Kidney (tissue), 14 donors: ENCODE data around the gene CCDC6. TPM values are rescaled to one million over a fixed set of nuclear protein-coding genes. Genes with fewer than 3 reads are reported as not detected.
"Not testable (repeated sequence)": the region's sequence is repeated elsewhere in the genome, so short reads cannot be mapped to it uniquely, and the experiment has no call there.

Experiments
- DNase-seq, 5 donors: peaks; one replicate each; pipeline ENCODE4 v3.0.0-alpha.2; 2013 to 2020
- FAIRE-seq: peaks from 2 replicates; lab custom pipeline; 2012; peaks lifted over from hg19 to GRCh38; lab: Jason Lieb, UNC
- H3K27ac ChIP-seq, 2 donors: one replicate each; pipeline ENCODE4 v1.7.0; 2013; ENCODE audit warnings: low read depth in 2 of 2, low read length in 2 of 2, inconsistent platforms in 1 of 2
- H3K27me3 ChIP-seq: one replicate; pipeline ENCODE4 v1.7.1; 2013; ENCODE audit warnings: low read length, inconsistent platforms; ENCODE audit not compliant: control insufficient read depth, insufficient read depth
- H3K36me3 ChIP-seq, 3 donors: one replicate each; pipeline versions ENCODE4 v1.7.0 to v1.7.1; 2013; ENCODE audit warnings: low read length in 3 of 3, control low read depth in 1 of 3, inconsistent platforms in 1 of 3; ENCODE audit not compliant: insufficient read depth in 3 of 3, control insufficient read depth in 2 of 3
- H3K4me1 ChIP-seq, 3 donors: one replicate each; pipeline versions ENCODE4 v1.7.0 to v1.7.1; 2013; ENCODE audit warnings: low read length in 3 of 3, inconsistent platforms in 1 of 3, low read depth in 1 of 3; ENCODE audit not compliant: control insufficient read depth in 2 of 3, insufficient read depth in 2 of 3
- H3K4me3 ChIP-seq, 3 donors: one replicate each; pipeline versions ENCODE4 v1.7.0 to v1.8.1; 2013; ENCODE audit warnings: low read length in 3 of 3, control low read depth in 1 of 3, inconsistent platforms in 1 of 3
- H3K9ac ChIP-seq, 3 donors: one replicate each; pipeline versions ENCODE4 v1.7.0 to v1.7.1; 2013; ENCODE audit warnings: low read length in 3 of 3, control low read depth in 1 of 3, inconsistent platforms in 1 of 3
- H3K9me3 ChIP-seq, 3 donors: one replicate each; pipeline versions ENCODE4 v1.7.0 to v1.7.1; 2013; ENCODE audit warnings: low read length in 3 of 3, control low read depth in 1 of 3, inconsistent platforms in 1 of 3; ENCODE audit not compliant: control insufficient read depth in 2 of 3, insufficient read depth in 1 of 3
- intact Hi-C: fragments of 100-400 bp; cut with DNase I; formaldehyde crosslinking; loops from one replicate; pipeline ENCODE4 v1.11.1; 2022
- polyA plus RNA-seq: library from polyadenylated mRNA; stranded (reverse); fragments of 350-450 nt; fragmentation: Illumina TruSeq; extraction: RNeasy Lipid Tissue Mini Kit (QIAGEN cat#74804); gene quantifications from one replicate; pipeline ENCODE4 v1.2.3, GENCODE V29; 2014; ENCODE audit warnings: low read depth, low replicate concordance; ENCODE audit not compliant: insufficient read depth
- total RNA-seq: library from RNA; stranded (reverse); fragmentation: NEBNext Ultra II Directional; extraction: Animal tissue kit (Norgen Biotek cat#: 25700); gene quantifications from one replicate; pipeline ENCODE4 v1.2.1, GENCODE V29; 2021
- TF ChIP-seq, protein P1 (sequence below): IDR thresholded peaks from 3 replicates; pipeline ENCODE4 v1.5.1; 2012; ENCODE audit warnings: mild to moderate bottlenecking, moderate library complexity, borderline replicate concordance; ENCODE audit not compliant: insufficient read depth; ENCODE audit errors: extremely low read depth
- donor health status: control.
- donor health status: control.
- donor health status: control.
- donor health status: control.
- donor health status: control.
- donor health status: DM: yes; HTN: yes; CAD: no.
- donor health status: Normal renal cell carcinoma (clear cell type).

CCDC6 gene
- total and polyA plus RNA-seq, 2 donors from 2014 or later: 15.5 to 47.0 TPM

DNA sequence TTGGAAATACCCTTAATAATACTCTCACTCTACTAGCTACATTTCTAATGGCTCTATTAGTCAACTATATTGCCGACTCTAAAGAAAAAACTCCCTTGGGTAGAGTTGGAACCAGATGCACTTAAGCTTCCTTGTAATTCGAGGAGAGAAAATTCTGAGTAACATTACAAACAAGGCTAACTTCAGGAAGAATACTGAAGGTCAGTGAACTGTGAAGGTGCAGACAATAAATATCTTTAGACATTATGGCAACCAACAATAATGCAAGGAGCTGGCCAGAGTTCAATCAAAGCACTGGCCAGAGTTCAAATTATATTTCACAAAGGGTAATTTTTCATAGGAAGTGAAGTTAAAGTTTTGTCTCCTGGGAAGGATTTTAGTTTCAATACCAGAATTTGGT lies 112.4 kb downstream of the CCDC6 start:
- no peak overlapping the region for H3K4me3 ChIP-seq
- FAIRE-seq (no peak), DNase-seq (peak in 2 of 5 donors; percentile 42 to 47)
- H3K9ac ChIP-seq: no peak overlapping the region
- H3K9me3 ChIP-seq: no peaks in the 10 kb centered on the region
- TF ChIP-seq, protein P1, sequence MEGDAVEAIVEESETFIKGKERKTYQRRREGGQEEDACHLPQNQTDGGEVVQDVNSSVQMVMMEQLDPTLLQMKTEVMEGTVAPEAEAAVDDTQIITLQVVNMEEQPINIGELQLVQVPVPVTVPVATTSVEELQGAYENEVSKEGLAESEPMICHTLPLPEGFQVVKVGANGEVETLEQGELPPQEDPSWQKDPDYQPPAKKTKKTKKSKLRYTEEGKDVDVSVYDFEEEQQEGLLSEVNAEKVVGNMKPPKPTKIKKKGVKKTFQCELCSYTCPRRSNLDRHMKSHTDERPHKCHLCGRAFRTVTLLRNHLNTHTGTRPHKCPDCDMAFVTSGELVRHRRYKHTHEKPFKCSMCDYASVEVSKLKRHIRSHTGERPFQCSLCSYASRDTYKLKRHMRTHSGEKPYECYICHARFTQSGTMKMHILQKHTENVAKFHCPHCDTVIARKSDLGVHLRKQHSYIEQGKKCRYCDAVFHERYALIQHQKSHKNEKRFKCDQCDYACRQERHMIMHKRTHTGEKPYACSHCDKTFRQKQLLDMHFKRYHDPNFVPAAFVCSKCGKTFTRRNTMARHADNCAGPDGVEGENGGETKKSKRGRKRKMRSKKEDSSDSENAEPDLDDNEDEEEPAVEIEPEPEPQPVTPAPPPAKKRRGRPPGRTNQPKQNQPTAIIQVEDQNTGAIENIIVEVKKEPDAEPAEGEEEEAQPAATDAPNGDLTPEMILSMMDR: no peak
- H3K4me1 ChIP-seq: no peaks in the 10 kb centered on the region
- intact Hi-C loops: no loop called here
- no peak overlapping the region for H3K27ac ChIP-seq
- H3K36me3 ChIP-seq: peaks cover 7 to 16% (median 9%) of the 10 kb centered on the region in 3 donors
- no peaks in the 10 kb centered on the region for H3K27me3 ChIP-seq

DNA sequence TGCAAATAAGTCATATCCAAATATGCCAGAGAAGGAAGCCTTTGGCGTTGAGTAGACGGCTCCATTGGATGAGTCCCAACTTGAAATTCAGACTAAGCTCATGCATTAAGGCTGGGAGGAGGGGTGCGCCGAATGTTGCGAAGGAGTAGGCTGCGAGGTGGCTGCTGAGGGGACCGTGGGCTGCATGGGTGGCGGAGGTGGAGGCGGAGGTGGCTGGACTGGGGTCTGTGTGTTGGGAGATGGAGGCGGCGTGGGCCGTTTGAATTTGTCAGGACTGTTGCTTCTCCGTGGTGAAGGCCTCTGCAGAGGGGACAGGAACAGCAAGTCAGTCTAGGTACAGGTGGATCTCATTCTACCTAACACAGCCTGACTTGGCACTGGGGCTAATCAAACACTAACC lies 113.5 kb downstream of the CCDC6 start:
- TF ChIP-seq, protein P1: no peak
- intact Hi-C loops: no loop called here
- no peak overlapping the region for H3K9ac ChIP-seq
- no peaks in the 10 kb centered on the region for H3K9me3 ChIP-seq
- peaks cover 7 to 16% (median 9%) of the 10 kb centered on the region in 3 donors for H3K36me3 ChIP-seq
- peak in 1 of 5 donors; percentile 65 for DNase-seq
- no peak overlapping the region for H3K4me3 ChIP-seq
- no peak overlapping the region for H3K27ac ChIP-seq
- no peaks in the 10 kb centered on the region for H3K4me1 ChIP-seq
- FAIRE-seq: no peak
- no peaks in the 10 kb centered on the region for H3K27me3 ChIP-seq

DNA sequence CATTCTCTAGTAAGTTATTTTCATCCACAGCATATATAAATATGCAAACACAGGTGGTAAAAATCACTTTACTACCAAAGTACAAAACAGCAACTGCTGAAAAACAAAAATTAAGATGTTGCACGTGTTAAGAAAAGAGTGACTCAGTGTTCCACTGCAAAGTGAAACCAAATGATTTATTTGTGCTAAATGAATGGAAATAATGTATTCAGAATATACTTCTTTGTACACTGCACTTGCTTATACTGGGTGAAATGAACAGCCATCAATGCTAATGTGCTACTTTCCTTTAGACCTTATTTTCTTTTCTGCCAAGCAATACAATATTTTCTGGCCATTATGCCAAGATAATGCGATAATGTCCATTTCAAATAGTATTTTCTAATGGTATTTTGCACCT lies 114.8 kb downstream of the CCDC6 start:
- Histone ChIP-seq H3K4me3 (no peak overlapping the region), H3K9me3 (no peaks in the 10 kb centered on the region), H3K27ac (no peak overlapping the region), H3K4me1 (no peaks in the 10 kb centered on the region), H3K27me3 (no peaks in the 10 kb centered on the region), H3K9ac (no peak overlapping the region), H3K36me3 (peaks cover 7 to 16% (median 9%) of the 10 kb centered on the region in 3 donors)
- intact Hi-C loops: no loop called here
- TF ChIP-seq, protein P1: no peak
- FAIRE-seq (no peak), DNase-seq (no peak)

DNA sequence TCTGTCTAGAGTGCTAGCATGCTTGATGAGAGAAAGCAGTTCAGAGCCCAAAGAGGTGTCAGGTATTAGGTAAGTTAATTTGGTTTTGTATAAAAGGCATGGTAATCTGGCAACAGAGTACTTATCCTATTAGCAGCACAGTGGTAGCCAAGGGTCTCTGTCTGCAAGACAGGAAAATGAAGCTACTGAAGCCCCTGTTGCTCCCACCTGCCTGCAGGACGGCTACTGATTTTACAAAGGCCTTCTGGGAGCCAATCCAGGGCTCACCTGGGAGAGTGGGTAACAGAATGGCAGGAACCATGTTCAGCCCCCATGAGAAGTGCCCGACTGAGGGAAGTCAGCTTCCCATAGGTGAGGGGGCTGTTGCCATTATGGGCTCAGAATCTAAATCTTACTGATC lies 116.3 kb downstream of the CCDC6 start:
- DNase-seq, H3K27me3 ChIP-seq, intact Hi-C loops, H3K9ac ChIP-seq, H3K9me3 ChIP-seq, H3K4me3 ChIP-seq, H3K4me1 ChIP-seq, FAIRE-seq, H3K27ac ChIP-seq: not testable (repeated sequence)
- peaks cover 7 to 16% (median 9%) of the 10 kb centered on the region in 3 donors for H3K36me3 ChIP-seq

DNA sequence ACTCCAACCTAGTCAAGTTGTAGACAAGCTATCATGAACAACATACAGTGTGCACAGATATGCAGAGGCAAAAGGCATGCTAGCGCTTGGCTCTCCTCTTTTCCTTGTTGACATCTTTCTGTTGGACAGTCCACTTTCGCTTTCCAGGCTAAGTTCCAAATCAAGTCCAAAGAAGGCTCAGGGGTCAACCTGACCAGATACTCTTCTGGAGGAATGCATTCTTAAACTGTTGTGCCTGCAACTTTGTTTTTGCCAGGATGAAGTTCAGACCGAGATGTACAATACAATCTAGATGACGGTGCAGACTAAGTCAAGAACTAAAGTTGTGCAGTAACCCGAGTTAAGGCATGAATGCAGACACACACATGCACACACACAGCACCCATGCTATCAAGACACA lies 117.4 kb downstream of the CCDC6 start:
- peak; percentile 77 for FAIRE-seq

DNA sequence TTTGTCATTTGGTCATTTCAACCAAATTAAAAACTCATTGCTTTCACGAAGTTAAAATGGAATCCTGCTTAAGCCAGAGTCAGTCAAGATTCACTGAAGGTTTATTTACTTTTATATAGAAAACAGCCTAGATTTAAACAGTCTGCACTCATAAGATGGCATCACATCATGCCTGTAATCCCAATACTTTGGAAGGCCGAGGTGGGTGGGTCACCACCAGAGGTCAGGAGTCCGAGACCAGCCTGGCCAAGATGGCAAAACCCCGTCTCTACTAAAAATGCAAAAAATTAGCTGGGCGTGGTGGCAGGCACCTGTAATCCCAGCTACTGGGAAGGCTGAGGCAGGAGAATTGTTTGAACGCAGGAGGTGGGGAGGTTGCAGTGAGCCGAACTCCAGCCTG lies 119.3 kb downstream of the CCDC6 start:
- H3K9ac ChIP-seq, DNase-seq, H3K4me3 ChIP-seq, H3K36me3 ChIP-seq, H3K27me3 ChIP-seq, H3K4me1 ChIP-seq, H3K9me3 ChIP-seq, intact Hi-C loops, FAIRE-seq, H3K27ac ChIP-seq: not testable (repeated sequence)

More for the DNA sequence above, 117.4 kb downstream of the CCDC6 start:
- H3K9ac ChIP-seq, DNase-seq, H3K4me1 ChIP-seq, intact Hi-C loops, H3K9me3 ChIP-seq, H3K27ac ChIP-seq, H3K27me3 ChIP-seq: not testable (repeated sequence)
- H3K4me3 ChIP-seq: peak overlapping the region in 1 of 3 donors; percentile 9
- peaks cover 7 to 16% (median 9%) of the 10 kb centered on the region in 3 donors for H3K36me3 ChIP-seq
